ENCODE results near the gene USP21. TPM values are rescaled to one million over a fixed set of nuclear protein-coding genes. Genes with fewer than 3 reads are reported as not detected.

Gene USP21
- total and polyA plus RNA-seq, 2 of the 13 experiments (the other 11 are each of a cell fraction or from before 2014, with no cell fraction given) = 10.1 to 33.1 TPM

DNA sequence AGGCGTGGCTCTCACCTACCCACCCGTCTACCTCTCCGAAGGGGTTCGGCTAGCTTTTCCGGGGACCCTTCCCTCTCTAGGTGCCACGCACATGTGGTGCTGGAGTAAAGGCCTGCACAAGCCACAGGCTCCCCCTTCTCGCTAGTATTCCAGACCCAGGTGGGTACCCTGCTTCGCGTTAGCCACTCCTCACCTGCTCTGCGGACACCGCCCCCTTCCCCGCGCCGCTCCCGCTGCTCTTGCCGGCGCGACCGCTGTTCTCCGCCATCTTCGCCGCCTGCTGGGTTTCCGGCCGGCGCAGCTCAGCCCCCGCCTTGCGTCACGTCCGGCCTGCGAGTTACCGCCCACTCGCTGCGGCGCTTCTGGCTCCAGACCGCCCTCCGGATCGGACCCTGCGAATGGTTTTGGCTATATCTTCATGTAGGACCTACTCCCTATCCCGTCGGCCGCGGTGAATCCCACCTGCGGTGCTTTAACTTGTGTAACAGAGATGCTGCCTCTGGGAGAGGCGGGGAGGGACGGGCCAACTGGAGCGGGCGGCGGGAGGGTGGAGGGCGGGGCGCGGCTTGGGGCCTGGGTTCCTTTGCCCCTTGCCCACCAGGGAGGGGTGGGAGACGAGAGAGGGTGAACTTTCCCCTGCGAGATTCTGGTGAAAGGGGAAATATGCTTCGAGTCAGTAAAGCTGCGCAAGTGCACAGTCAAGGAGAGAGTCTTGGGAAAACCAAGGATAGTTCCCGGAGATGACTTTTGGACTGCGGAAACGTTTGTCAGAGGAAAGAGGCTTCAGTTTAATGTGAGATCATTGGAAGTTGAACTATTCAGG is 41.3 kb upstream of the USP21 start, which contains the start of the genes NIT1 and PFDN2 (continued):
- 0 out of 2 replicates have a peak, but pooled peaks have one; percentile 36 for TF ChIP-seq GATA4 (IDR thresholded peaks at IDR 0.05; ENCODE audit: borderline replicate concordance, low read depth)
- peak; percentile 29 for TF ChIP-seq XRCC5 (optimal IDR thresholded peaks at IDR 0.05; ENCODE audit: low read length)
- peak; percentile 52 for TF ChIP-seq RBM39 (IDR thresholded peaks at IDR 0.05; ENCODE audit: low read depth, low read length, poor library complexity, severe bottlenecking)
- peak; percentile 99 for TF ChIP-seq TAF1 (CRISPR knock-in tag; IDR thresholded peaks at IDR 0.05)
- TF ChIP-seq ZFX (CRISPR knock-in tag; IDR thresholded peaks at IDR 0.05; ENCODE audit: low read depth) = peak; percentile 79
- 0 out of 2 replicates have a peak, but pooled peaks have one; percentile 41 for TF ChIP-seq ZNF567 (CRISPR knock-in tag; IDR thresholded peaks at IDR 0.05; ENCODE audit: borderline replicate concordance)
- peak; percentile 81 for TF ChIP-seq CBFB (CRISPR knock-in tag; IDR thresholded peaks at IDR 0.05)
- TF ChIP-seq ZNF768 (CRISPR knock-in tag; IDR thresholded peaks at IDR 0.05) = peak; percentile 58; the same call in 1 of the 2 replicates
- TF ChIP-seq, protein P1, sequence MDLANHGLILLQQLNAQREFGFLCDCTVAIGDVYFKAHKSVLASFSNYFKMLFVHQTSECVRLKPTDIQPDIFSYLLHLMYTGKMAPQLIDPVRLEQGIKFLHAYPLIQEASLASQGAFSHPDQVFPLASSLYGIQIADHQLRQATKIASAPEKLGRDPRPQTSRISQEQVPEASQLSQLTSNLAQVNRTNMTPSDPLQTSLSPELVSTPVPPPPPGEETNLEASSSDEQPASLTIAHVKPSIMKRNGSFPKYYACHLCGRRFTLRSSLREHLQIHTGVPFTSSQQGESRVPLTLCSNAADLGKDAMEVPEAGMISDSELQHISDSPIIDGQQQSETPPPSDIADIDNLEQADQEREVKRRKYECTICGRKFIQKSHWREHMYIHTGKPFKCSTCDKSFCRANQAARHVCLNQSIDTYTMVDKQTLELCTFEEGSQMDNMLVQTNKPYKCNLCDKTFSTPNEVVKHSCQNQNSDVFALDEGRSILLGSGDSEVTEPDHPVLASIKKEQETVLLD (CRISPR knock-in tag; IDR thresholded peaks at IDR 0.05; ENCODE audit: low read depth) = 0 out of 2 replicates have a peak, but pooled peaks have one; percentile 68
- no peak for TF ChIP-seq MIXL1 (CRISPR knock-in tag; IDR thresholded peaks at IDR 0.05)
- TF ChIP-seq CENPX (CRISPR knock-in tag; IDR thresholded peaks at IDR 0.05) = no peak
- TF ChIP-seq BORCS8-MEF2B (CRISPR knock-in tag; IDR thresholded peaks at IDR 0.05) = peak; percentile 76
- TF ChIP-seq HNF4A (CRISPR knock-in tag; IDR thresholded peaks at IDR 0.05) = peak; percentile 9; the same call in 1 of the 2 replicates
- 0 out of 2 replicates have a peak, but pooled peaks have one; percentile 25 for TF ChIP-seq RXRB (CRISPR knock-in tag; IDR thresholded peaks at IDR 0.05; ENCODE audit: borderline replicate concordance)
- 0 out of 2 replicates have a peak, but pooled peaks have one; percentile 37 for TF ChIP-seq ZFP62 (CRISPR knock-in tag; IDR thresholded peaks at IDR 0.05)
- TF ChIP-seq RARA (CRISPR knock-in tag; IDR thresholded peaks at IDR 0.05) = no peak
- peak; percentile 72; the same call in 1 of the 2 replicates for TF ChIP-seq KDM3A (CRISPR knock-in tag; IDR thresholded peaks at IDR 0.05; ENCODE audit: low read depth)
- TF ChIP-seq, protein P2, sequence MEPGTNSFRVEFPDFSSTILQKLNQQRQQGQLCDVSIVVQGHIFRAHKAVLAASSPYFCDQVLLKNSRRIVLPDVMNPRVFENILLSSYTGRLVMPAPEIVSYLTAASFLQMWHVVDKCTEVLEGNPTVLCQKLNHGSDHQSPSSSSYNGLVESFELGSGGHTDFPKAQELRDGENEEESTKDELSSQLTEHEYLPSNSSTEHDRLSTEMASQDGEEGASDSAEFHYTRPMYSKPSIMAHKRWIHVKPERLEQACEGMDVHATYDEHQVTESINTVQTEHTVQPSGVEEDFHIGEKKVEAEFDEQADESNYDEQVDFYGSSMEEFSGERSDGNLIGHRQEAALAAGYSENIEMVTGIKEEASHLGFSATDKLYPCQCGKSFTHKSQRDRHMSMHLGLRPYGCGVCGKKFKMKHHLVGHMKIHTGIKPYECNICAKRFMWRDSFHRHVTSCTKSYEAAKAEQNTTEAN (CRISPR knock-in tag; conservative IDR thresholded peaks at IDR 0.05) = no peak
- no peak for TF ChIP-seq ATRX (CRISPR knock-in tag; IDR thresholded peaks at IDR 0.05; ENCODE audit: borderline replicate concordance)
- TF ChIP-seq CREB1 (IDR thresholded peaks at IDR 0.05) = peak; percentile 84
- peak; percentile 96 for TF ChIP-seq CREB1 (CRISPR knock-in tag; IDR thresholded peaks at IDR 0.05)
- no peak for TF ChIP-seq PRDM4 (CRISPR knock-in tag; IDR thresholded peaks at IDR 0.05; ENCODE audit: borderline replicate concordance)
- no peak for TF ChIP-seq ZNF850 (CRISPR knock-in tag; conservative IDR thresholded peaks at IDR 0.05)
